Ishikawa (cell line): ENCODE data around the gene ENO3.

Experiments
- CREB1 ChIP-seq: IDR thresholded peaks from 2 replicates; pipeline ENCODE4 v1.6.1; 2012; ENCODE audit warnings: low read depth
- TAF1 ChIP-seq: IDR thresholded peaks from 2 replicates; pipeline ENCODE4 v1.6.1; 2012; ENCODE audit warnings: low read depth, mild to moderate bottlenecking

- TF ChIP-seq CREB1 (no peak), TAF1 (no peak)
Measured at GRCh38 chr17:5000237-5000639, 49.3 kb downstream of the ENO3 start.
